Neural progenitor cell (in vitro differentiated cells): ENCODE results near the gene CCDC107.

Experiments
- EZH2 ChIP-seq: fragments of 200-600 bp; sonication (generic); IDR thresholded peaks from 2 replicates; pipeline ENCODE4 v1.6.1; 2017; ENCODE audit warnings: antibody characterized with exemption, mild to moderate bottlenecking, moderate library complexity
- TF ChIP-seq, protein P1 (sequence below): fragments of 200-600 bp; sonication (generic); IDR thresholded peaks from 2 replicates; pipeline ENCODE4 v1.5.1; 2017; ENCODE audit warnings: antibody characterized with exemption, mild to moderate bottlenecking

DNA sequence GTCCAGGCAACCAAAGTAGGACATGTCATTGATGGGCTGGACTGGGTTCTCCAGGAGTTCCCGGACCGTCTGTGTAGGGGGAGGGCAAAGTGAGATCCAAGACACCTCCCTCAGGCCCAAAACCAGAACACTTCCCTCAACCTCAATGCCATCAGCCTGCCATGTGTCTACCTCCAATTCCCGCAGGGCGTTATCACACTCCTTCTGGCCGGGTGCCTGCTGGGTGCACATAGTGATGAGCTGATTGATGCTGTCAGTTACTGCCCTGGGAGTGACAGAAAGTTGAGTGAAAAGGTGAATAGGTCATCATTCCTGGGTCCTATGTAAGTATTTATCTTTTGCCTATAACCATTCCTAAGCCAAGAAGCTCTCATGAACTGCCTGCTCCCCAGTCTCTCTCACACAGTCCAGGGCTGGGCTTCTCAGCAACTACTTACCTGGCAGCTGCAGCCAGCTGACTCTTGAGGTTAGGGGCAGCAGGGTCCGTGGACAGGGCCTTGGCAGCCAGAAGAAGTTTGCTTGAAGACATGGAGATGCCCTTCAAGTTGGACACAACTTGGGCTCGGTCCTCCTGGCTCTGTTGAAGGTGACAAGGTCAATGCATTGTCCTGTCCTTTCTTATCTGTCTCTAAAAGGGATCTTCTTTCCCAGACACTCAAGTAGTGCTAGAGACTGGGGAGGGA, 52.9 kb downstream of the CCDC107 start:
- TF ChIP-seq, protein P1, sequence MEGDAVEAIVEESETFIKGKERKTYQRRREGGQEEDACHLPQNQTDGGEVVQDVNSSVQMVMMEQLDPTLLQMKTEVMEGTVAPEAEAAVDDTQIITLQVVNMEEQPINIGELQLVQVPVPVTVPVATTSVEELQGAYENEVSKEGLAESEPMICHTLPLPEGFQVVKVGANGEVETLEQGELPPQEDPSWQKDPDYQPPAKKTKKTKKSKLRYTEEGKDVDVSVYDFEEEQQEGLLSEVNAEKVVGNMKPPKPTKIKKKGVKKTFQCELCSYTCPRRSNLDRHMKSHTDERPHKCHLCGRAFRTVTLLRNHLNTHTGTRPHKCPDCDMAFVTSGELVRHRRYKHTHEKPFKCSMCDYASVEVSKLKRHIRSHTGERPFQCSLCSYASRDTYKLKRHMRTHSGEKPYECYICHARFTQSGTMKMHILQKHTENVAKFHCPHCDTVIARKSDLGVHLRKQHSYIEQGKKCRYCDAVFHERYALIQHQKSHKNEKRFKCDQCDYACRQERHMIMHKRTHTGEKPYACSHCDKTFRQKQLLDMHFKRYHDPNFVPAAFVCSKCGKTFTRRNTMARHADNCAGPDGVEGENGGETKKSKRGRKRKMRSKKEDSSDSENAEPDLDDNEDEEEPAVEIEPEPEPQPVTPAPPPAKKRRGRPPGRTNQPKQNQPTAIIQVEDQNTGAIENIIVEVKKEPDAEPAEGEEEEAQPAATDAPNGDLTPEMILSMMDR, result no peak
- TF ChIP-seq EZH2, result no peak
